ENCODE measurements around the gene GADD45GIP1. TPM values are rescaled to one million over a fixed set of nuclear protein-coding genes. Genes with fewer than 3 reads are reported as not detected.

The GADD45GIP1 gene
- total RNA-seq, 1 donor: 23.0 TPM

- no peak for DNase-seq (ENCODE audit: low read depth)
- TF ChIP-seq, protein P1, sequence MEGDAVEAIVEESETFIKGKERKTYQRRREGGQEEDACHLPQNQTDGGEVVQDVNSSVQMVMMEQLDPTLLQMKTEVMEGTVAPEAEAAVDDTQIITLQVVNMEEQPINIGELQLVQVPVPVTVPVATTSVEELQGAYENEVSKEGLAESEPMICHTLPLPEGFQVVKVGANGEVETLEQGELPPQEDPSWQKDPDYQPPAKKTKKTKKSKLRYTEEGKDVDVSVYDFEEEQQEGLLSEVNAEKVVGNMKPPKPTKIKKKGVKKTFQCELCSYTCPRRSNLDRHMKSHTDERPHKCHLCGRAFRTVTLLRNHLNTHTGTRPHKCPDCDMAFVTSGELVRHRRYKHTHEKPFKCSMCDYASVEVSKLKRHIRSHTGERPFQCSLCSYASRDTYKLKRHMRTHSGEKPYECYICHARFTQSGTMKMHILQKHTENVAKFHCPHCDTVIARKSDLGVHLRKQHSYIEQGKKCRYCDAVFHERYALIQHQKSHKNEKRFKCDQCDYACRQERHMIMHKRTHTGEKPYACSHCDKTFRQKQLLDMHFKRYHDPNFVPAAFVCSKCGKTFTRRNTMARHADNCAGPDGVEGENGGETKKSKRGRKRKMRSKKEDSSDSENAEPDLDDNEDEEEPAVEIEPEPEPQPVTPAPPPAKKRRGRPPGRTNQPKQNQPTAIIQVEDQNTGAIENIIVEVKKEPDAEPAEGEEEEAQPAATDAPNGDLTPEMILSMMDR (IDR thresholded peaks at IDR 0.05; ENCODE audit: insufficient read depth, low read length): no peak
- peak overlapping the region; percentile 93 for H3K4me3 ChIP-seq (ENCODE audit: low read depth, low read length)
These were observed 17.0 kb downstream of the GADD45GIP1 start for GRCh38 chr19:12939975-12940423.

DNA sequence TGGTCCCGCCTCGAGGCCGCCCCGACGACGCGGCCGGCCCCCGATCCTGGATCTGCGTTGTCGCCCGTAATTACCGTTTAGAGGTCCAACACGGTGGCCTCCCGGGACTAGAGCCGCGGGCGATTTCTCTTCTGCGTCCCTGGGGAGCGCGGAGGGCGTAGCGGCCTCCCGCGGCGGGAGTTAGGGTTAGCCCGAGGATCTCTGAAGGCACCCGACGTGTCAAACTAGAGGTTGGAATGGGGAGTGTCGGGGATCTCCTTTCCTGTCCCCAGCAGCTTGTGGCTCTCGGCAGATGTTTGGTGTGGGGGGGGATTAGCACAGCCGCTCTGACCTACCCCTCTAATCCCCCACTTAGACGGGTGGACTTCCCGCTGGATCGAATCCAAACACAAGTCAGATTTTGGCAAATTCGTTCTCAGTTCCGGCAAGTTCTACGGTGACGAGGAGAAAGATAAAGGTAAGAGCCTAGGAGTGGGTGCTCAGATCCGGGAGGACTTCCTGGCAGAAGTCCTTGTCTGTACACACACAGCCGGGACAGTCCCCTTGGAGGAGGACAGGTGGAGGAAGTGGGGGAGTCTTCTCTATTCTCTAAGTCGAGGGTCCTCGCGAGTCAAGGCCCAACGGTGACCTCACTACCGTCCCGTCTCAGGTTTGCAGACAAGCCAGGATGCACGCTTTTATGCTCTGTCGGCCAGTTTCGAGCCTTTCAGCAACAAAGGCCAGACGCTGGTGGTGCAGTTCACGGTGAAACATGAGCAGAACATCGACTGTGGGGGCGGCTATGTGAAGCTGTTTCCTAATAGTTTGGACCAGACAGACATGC lies 18.0 kb downstream of the GADD45GIP1 start:
- DNase-seq (ENCODE audit: low read depth): peak; percentile 56
- peak overlapping the region; percentile 93 for H3K4me3 ChIP-seq (ENCODE audit: low read depth, low read length)
- TF ChIP-seq, protein P1 (IDR thresholded peaks at IDR 0.05; ENCODE audit: insufficient read depth, low read length): peak; percentile 34

DNA sequence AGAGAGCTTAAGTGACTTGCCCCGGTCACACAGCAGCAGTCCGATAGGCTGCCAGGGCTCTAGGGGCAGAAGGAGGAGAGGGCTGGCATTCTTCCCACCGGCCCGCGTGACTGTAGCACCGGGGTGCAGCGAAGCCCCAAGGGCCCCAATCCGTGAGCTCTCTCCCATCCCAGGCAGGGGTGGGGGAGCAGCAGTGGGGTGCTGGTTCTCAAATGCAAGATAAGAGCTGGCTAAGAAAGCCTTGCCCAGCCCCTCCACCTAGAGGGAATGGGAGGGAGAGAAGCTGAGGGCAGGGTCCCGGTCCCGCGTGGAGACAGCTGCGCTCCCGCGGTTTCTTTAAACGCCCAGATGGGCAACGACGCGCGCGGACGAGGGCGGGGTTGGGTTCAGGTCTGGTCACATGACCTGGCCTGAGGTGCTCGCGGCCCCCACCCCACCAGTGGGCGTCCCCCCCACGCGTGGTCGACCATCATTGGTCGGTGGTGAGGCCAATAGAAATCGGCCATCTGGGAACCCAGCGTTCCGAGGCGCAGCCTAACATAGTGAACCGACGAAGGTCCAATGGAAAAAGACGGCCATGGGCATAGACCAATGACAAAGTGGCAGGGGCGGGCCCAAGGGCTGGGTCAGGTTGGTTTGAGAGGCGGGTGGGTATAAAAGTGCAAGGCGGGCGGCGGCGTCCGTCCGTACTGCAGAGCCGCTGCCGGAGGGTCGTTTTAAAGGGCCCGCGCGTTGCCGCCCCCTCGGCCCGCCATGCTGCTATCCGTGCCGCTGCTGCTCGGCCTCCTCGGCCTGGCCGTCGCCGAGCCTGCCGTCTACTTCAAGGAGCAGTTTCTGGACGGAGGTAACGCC lies 18.9 kb downstream of the GADD45GIP1 start, which contains the start of gene CALR:
Gene CALR (plus strand): TSS at position 683 of the 852 bp plus-strand sequence. CDS start 71 bp downstream, at position 754.
- peak within 1 kb of the TSS; percentile 93 for H3K4me3 ChIP-seq (ENCODE audit: low read depth, low read length)
- DNase-seq (ENCODE audit: low read depth): peak; percentile 100
- TF ChIP-seq, protein P1 (IDR thresholded peaks at IDR 0.05; ENCODE audit: insufficient read depth, low read length): no peak

DNA sequence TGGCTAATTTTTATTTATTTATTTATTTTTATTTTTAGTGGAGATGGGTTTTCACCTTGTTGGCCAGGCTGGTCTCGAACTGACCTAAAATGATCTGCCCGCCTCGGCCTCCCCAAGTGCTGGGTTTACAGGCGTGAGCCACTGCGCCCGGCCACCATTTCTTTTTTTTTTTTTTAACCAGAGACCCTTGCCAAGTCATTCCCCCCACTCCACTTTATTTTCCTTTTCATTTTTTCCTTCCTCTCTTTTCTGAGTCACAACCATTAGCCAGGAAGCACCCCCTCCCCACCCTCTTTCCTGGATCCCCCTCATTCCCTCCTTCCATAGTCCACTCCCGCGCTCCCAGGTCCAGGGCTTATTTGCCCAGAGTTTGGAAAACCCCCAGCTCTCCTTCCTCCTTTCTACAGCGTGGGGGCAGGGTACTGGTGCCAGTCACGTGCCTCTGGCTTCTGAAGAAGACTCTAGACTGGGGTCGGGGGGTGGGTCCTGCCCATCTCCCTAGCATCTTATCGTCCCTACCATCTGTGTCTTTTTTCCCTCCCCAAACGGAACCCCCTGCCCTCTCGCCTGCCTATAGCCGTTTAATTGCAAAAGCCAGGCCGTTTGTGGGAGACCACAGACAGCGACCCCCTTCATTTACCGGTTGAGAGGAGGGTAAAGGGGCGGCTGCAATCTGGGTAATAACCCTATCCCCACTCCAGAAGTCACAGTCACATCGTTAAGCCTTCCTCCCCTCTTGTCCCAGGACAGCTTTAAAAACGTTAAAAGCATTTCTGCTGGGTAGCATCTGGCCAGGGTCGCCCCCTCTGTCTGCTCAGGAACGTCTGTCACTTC lies 19.7 kb downstream of the GADD45GIP1 start:
- DNase-seq (ENCODE audit: low read depth): no peak
- H3K4me3 ChIP-seq (ENCODE audit: low read depth, low read length): peak overlapping the region; percentile 72
- TF ChIP-seq, protein P1 (IDR thresholded peaks at IDR 0.05; ENCODE audit: insufficient read depth, low read length): no peak

- H3K4me3 ChIP-seq (ENCODE audit: low read depth, low read length): no peak overlapping the region
- TF ChIP-seq, protein P1 (IDR thresholded peaks at IDR 0.05; ENCODE audit: insufficient read depth, low read length): no peak
- no peak for DNase-seq (ENCODE audit: low read depth)
These were observed 20.4 kb downstream of the GADD45GIP1 start for GRCh38 chr19:12936582-12936981.

DNA sequence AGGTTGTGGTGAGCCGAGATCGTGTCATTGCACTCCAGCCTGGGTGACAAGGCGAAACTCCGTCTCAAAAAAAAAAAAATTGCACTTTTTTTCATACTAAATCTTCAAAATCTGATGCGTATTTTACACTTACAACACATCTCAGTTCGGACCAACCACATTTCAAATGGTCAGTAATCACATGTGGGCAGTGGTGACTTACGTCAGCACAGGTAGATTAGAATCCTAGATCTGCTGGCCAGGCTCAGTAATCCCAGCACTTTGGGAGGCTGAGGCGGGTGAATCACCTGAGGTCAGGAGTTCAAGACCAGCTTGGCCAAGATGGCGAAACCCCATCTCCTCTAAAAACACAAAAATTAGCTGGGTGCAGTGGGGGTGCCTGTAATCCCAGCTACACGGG lies 22.0 kb downstream of the GADD45GIP1 start:
- no peak overlapping the region for H3K4me3 ChIP-seq (ENCODE audit: low read depth, low read length)
- TF ChIP-seq, protein P1 (IDR thresholded peaks at IDR 0.05; ENCODE audit: insufficient read depth, low read length): no peak
- no peak for DNase-seq (ENCODE audit: low read depth)
